Epithelial cell of esophagus (primary cell): ENCODE data around the gene FMNL2.
"Not testable (repeated sequence)": the region's sequence is repeated elsewhere in the genome, so short reads cannot be mapped to it uniquely, and the experiment has no call there.

Source experiments
- DNase-seq: peaks from one replicate; pipeline ENCODE4 v3.0.0; 2010; ENCODE audit warnings: low read depth
- H3K4me3 ChIP-seq: 2 replicates; pipeline ENCODE4 v1.5.1; 2011; ENCODE audit warnings: mild to moderate bottlenecking, low read length, control low read depth
- CTCF ChIP-seq: IDR thresholded peaks from 2 replicates; pipeline ENCODE4 v1.5.1; 2011; ENCODE audit warnings: low read depth, mild to moderate bottlenecking, low read length, control low read depth, inconsistent platforms; ENCODE audit not compliant: insufficient read depth; ENCODE audit errors: missing control alignments

Gene FMNL2

DNA sequence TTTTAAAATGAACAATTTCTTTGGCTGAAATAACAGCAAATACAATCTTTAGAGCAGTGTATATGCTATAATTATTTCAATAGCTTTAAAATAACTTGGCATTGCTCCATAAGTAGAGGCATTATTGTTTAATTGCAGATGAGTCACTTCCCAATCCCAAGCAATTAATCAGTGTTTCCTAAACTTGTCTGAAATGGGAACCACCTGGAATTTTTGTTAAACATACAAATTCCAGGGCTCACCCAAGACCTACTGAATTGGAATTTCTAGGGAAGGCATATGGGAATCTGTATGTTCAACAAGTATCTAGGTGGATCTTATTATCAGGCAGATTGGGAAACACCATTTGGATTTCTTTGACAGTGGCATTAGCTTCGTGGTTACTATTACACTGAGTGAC is 27.1 kb upstream of the FMNL2 start:
- no peak for TF ChIP-seq CTCF
- H3K4me3 ChIP-seq = no peak overlapping the region
- DNase-seq = peak; percentile 44

DNA sequence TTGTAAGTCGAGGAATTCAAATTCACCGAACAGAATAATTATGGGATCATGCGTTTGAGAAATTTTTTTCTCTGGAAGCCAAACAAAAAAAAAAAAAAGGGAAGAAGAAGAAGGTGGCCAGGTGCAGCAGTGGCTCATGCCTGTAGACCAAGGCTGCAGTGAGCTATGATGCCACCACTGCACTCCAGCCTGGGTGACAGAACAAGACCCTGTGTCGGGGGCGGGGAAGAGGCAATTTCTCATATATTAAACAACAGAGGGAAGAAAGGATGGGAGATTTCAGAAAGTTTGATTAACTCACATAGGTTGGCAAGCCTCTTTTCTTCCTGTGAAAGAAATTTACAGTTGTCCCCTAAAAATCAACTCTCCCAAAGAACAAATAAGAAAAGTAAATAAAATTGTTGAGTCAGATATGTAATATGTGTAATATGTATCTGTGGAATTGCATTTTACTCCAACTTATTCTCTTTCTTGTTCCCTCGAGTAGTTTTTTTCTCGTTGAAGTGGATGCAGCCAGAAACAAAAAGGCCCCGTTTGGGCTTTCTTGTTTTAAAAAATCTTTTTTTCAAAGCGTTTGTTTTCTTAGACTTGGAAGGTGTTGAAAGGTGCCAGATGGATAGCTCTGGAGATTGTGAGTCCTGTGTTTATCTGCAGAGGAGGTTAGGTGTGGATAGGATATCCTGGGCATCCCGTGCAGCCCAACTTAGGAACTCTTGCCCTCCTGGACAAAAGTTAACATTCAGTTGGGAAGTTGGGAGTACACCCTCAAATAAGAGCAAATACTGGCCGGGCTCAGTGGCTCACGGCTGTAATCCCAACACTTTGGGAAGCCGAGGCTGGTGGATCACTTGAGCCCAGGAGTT is 25.4 kb upstream of the FMNL2 start:
- TF ChIP-seq CTCF = no peak
- DNase-seq = no peak
- H3K4me3 ChIP-seq = no peak overlapping the region

- H3K4me3 ChIP-seq = no peak overlapping the region
- no peak for TF ChIP-seq CTCF
- no peak for DNase-seq
Observed at GRCh38 chr2:152319822-152320570, 15.0 kb upstream of the FMNL2 start.

DNA sequence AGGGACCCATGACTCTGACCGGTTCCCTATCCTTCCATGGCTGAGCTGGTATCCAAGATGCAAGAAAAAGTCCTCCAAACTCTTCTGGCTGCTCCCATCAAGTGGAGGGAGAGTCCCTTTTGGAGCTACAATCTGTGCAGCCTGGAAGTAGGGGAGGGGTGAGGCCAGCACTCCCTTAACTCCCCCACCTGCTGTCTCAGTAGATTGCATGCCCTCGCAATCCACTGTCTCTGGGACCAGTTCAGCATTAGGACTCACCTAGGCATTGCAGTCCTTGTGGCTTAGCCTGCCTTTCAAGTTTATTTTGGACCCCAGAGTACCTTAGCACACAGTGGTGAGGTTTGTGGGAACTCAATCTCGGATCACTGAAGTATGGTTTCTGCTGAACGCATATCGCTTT is 14.2 kb upstream of the FMNL2 start:
- no peak for TF ChIP-seq CTCF
- no peak overlapping the region for H3K4me3 ChIP-seq

DNA sequence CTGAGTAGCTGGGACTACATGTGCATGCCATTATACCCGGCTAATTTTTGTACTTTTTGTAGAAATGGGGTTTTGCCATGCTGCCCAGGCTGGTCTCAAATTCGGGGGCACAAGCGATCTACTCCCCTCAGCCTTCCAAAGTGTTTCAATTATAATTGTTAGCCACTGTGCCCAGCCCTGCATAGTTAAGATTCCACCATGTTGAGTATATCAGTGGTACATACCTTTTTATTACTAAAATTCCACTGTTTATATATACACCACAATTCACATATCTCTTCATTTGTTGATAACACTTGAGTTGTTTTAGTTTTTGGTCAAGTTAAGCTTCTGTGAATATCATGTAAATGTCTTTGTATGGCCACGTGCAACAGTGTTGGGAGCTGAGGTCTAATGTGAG is 12.8 kb upstream of the FMNL2 start:
- TF ChIP-seq CTCF = no peak
- no peak for DNase-seq
- no peak overlapping the region for H3K4me3 ChIP-seq

More for the DNA sequence above, 14.2 kb upstream of the FMNL2 start:
- no peak for DNase-seq

- not testable (repeated sequence) for DNase-seq, H3K4me3 ChIP-seq
Observed at GRCh38 chr2:152325126-152325525, 9.8 kb upstream of the FMNL2 start.

GRCh38 chr2:152326710-152327109 is 8.3 kb upstream of the FMNL2 start:
- TF ChIP-seq CTCF = no peak
- H3K4me3 ChIP-seq = no peak overlapping the region
- DNase-seq = no peak
